ENCODE measurements around the gene PNP.
"Not testable (repeated sequence)": the region's sequence is repeated elsewhere in the genome, so short reads cannot be mapped to it uniquely, and the experiment has no call there.

Gene PNP

DNA sequence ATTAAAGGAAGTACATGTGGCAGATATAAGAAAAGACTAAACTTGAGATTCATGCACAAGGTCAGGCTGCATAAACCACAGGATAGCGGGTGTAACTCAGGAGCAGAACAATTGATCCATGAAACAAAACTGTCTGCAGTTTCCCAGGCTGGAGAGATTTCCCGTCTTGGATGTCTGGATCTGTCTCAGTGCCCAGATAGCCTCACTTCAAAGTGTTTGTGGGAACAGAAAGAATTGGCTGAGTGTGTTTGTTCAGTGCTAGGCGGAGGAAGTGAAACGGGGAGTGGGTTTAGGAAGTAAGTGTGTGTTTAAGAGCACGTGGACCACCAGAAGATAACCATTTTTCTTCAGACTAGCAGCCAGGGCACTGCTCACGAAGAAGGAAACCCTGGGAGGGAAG lies 34.7 kb downstream of the PNP start:
- TF ChIP-seq, protein P1, sequence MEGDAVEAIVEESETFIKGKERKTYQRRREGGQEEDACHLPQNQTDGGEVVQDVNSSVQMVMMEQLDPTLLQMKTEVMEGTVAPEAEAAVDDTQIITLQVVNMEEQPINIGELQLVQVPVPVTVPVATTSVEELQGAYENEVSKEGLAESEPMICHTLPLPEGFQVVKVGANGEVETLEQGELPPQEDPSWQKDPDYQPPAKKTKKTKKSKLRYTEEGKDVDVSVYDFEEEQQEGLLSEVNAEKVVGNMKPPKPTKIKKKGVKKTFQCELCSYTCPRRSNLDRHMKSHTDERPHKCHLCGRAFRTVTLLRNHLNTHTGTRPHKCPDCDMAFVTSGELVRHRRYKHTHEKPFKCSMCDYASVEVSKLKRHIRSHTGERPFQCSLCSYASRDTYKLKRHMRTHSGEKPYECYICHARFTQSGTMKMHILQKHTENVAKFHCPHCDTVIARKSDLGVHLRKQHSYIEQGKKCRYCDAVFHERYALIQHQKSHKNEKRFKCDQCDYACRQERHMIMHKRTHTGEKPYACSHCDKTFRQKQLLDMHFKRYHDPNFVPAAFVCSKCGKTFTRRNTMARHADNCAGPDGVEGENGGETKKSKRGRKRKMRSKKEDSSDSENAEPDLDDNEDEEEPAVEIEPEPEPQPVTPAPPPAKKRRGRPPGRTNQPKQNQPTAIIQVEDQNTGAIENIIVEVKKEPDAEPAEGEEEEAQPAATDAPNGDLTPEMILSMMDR (conservative IDR thresholded peaks at IDR 0.05; ENCODE audit: low read depth, low read length) = no peak
- Histone ChIP-seq H3K79me2 (ENCODE audit: insufficient read depth, low read depth) (no peaks in the 10 kb centered on the region), H3K9ac (no peak overlapping the region), H3K4me3 (IDR thresholded peaks at IDR 0.05; ENCODE audit: insufficient read depth, low read depth, low read length) (no peak overlapping the region), H2AFZ (ENCODE audit: low read depth) (no peak overlapping the region), H3K27me3 (ENCODE audit: insufficient read depth, low read depth) (no peaks in the 10 kb centered on the region), H3K36me3 (ENCODE audit: insufficient read depth) (no peaks in the 10 kb centered on the region), H3K27ac (no peak overlapping the region), H3K4me2 (no peak overlapping the region), H3K4me1 (ENCODE audit: low read depth, poor library complexity, severe bottlenecking) (peaks cover 18% of the 10 kb centered on the region), H4K20me1 (ENCODE audit: insufficient read depth) (no peaks in the 10 kb centered on the region)

DNA sequence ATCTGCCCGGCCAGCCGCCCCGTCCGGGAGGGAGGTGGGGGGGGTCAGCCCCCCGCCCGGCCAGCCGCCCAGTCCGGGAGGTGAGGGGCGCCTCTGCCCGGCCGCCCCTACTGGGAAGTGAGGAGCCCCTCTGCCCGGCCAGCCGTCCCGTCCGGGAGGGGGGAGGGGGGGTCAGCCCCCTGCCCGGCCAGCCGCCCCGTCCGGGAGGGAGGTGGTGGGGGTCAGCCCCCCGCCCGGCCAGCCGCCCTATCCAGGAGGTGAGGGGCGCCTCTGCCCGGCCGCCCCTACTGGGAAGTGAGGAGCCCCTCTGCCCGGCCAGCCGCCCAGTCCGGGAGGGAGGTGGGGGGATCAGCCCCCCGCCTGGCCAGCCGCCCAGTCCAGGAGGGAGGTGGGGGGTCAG lies 37.1 kb downstream of the PNP start:
- H3K27me3 ChIP-seq (ENCODE audit: insufficient read depth, low read depth); H3K4me3 ChIP-seq (IDR thresholded peaks at IDR 0.05; ENCODE audit: insufficient read depth, low read depth, low read length); H3K36me3 ChIP-seq (ENCODE audit: insufficient read depth); H4K20me1 ChIP-seq (ENCODE audit: insufficient read depth); H3K4me1 ChIP-seq (ENCODE audit: low read depth, poor library complexity, severe bottlenecking); H2AFZ ChIP-seq (ENCODE audit: low read depth); H3K27ac ChIP-seq; H3K79me2 ChIP-seq (ENCODE audit: insufficient read depth, low read depth); H3K4me2 ChIP-seq; H3K9ac ChIP-seq: not testable (repeated sequence)

DNA sequence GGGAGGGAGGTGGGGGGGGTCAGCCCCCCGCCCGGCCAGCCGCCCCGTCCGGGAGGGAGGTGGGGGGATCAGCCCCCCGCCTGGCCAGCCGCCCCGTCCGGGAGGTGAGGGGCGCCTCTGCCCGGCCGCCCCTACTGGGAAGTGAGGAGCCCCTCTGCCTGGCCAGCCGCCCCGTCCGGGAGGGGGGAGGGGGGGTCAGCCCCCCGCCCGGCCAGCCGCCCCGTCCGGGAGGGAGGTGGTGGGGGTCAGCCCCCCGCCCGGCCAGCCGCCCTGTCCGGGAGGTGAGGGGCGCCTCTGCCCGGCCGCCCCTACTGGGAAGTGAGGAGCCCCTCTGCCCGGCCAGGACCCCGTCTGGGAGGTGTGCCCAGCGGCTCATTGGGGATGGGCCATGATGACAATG lies 37.5 kb downstream of the PNP start:
- H3K4me1 ChIP-seq (ENCODE audit: low read depth, poor library complexity, severe bottlenecking); H2AFZ ChIP-seq (ENCODE audit: low read depth); H3K4me3 ChIP-seq (IDR thresholded peaks at IDR 0.05; ENCODE audit: insufficient read depth, low read depth, low read length); H3K79me2 ChIP-seq (ENCODE audit: insufficient read depth, low read depth); H3K27ac ChIP-seq; H4K20me1 ChIP-seq (ENCODE audit: insufficient read depth); H3K9ac ChIP-seq; H3K4me2 ChIP-seq; H3K36me3 ChIP-seq (ENCODE audit: insufficient read depth); H3K27me3 ChIP-seq (ENCODE audit: insufficient read depth, low read depth): not testable (repeated sequence)

GRCh38 chr14:20507537-20507936 lies 38.3 kb downstream of the PNP start:
- H3K27me3 ChIP-seq (ENCODE audit: insufficient read depth, low read depth); H3K4me1 ChIP-seq (ENCODE audit: low read depth, poor library complexity, severe bottlenecking); H3K79me2 ChIP-seq (ENCODE audit: insufficient read depth, low read depth); H3K36me3 ChIP-seq (ENCODE audit: insufficient read depth); H3K27ac ChIP-seq; H4K20me1 ChIP-seq (ENCODE audit: insufficient read depth); H3K4me3 ChIP-seq (IDR thresholded peaks at IDR 0.05; ENCODE audit: insufficient read depth, low read depth, low read length); H2AFZ ChIP-seq (ENCODE audit: low read depth); H3K9ac ChIP-seq; H3K4me2 ChIP-seq: not testable (repeated sequence)

DNA sequence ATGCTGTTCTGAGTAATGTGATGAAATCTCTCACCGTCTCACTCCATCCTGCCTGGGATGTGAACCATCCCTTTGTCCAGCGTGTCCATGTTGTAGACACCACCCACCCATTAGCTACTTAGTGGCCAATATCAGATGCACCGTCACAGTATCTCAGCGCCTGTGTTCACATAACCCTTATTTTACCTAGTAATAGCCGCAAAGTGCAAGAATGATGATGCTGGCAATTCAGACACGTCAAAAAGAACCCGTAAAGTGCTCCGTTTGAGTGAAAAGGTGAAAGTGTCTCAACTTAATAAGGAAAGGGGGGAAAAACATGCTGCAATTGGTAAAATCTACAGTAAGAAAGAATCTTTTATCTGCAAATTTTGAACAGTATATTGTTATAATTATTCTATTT lies 39.2 kb downstream of the PNP start:
- no peaks in the 10 kb centered on the region for H3K4me1 ChIP-seq (ENCODE audit: low read depth, poor library complexity, severe bottlenecking)
- no peak overlapping the region for H2AFZ ChIP-seq (ENCODE audit: low read depth)
- no peak overlapping the region for H3K4me3 ChIP-seq (IDR thresholded peaks at IDR 0.05; ENCODE audit: insufficient read depth, low read depth, low read length)
- no peaks in the 10 kb centered on the region for H4K20me1 ChIP-seq (ENCODE audit: insufficient read depth)
- TF ChIP-seq, protein P1 (conservative IDR thresholded peaks at IDR 0.05; ENCODE audit: low read depth, low read length) = no peak
- no peak overlapping the region for H3K27ac ChIP-seq
- H3K27me3 ChIP-seq (ENCODE audit: insufficient read depth, low read depth) = no peaks in the 10 kb centered on the region
- no peaks in the 10 kb centered on the region for H3K79me2 ChIP-seq (ENCODE audit: insufficient read depth, low read depth)
- H3K36me3 ChIP-seq (ENCODE audit: insufficient read depth) = no peaks in the 10 kb centered on the region
- no peak overlapping the region for H3K4me2 ChIP-seq
- no peak overlapping the region for H3K9ac ChIP-seq

DNA sequence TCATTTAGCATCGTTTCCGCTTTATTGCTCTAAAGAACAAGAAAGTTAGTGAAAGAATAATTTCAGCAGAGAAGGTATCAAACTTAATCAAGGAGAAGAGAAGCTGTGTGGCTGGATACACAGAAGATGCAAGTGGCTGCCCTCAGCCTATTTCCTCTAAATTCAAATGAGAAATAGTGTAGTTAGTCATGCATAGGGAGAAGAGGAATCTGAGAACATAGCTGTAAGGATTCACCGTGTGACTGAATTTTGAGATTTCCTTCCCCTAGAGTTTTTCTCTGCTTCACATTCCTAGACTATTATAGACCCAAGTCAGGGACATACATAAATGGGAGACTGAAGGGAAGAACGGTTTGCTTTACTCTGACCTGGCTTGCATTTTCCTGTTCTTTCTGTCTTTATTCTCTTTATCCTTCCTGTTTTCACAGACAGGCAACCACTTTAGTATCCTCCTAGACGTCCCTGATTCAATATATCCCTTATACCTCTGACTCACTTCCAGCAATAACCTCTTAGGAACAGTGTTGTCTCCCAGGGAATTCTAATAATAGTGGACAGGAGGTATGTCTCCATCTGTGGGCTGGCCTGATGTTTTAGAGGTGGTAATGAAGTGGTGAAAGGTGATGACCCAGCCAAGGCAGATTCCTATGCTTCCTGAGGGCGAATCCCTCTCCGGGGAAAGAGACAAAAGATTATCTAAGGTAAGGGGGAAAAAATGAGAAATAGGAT lies 43.1 kb downstream of the PNP start:
- Histone ChIP-seq H3K4me2 (no peak overlapping the region), H4K20me1 (ENCODE audit: insufficient read depth) (no peaks in the 10 kb centered on the region), H3K4me3 (IDR thresholded peaks at IDR 0.05; ENCODE audit: insufficient read depth, low read depth, low read length) (no peak overlapping the region), H2AFZ (ENCODE audit: low read depth) (no peak overlapping the region), H3K27ac (no peak overlapping the region), H3K36me3 (ENCODE audit: insufficient read depth) (no peaks in the 10 kb centered on the region), H3K4me1 (ENCODE audit: low read depth, poor library complexity, severe bottlenecking) (no peaks in the 10 kb centered on the region), H3K79me2 (ENCODE audit: insufficient read depth, low read depth) (no peaks in the 10 kb centered on the region), H3K9ac (no peak overlapping the region), H3K27me3 (ENCODE audit: insufficient read depth, low read depth) (no peaks in the 10 kb centered on the region)
- TF ChIP-seq, protein P1 (conservative IDR thresholded peaks at IDR 0.05; ENCODE audit: low read depth, low read length) = no peak

Data from KMS-11 (cell line).